HCT116 (cell line): ENCODE data around the gene ENDOD1. TPM values are rescaled to one million over a fixed set of nuclear protein-coding genes. Genes with fewer than 3 reads are reported as not detected.

Source experiments
- ATAC-seq: fragments of 200-7000 bp; cut with Tn5 transposase; 2 replicates; pipeline ENCODE4 v1.9.1; 2020; ENCODE audit warnings: mild to moderate bottlenecking, moderate library complexity
- BruUV-seq: library from RNA; stranded (reverse); fragments of 400-500 nt; replicated peaks from 2 replicates; lab custom pipeline; 2021; lab: Mats Ljungman, UMichigan
- CTCF ChIA-PET: fragments of 300-600 bp; sonication (Branson Sonifier 250); formaldehyde crosslinking; loops from one replicate; lab custom pipeline; 2021; ENCODE audit warnings: antibody characterized with exemption; lab: Charles Lee
- POLR2A ChIA-PET: fragments of 300-600, 350-600 bp; sonication (Branson Sonifier 250); formaldehyde crosslinking; loops from one replicate; lab custom pipeline; 2021; ENCODE audit warnings: antibody characterized with exemption; lab: Charles Lee
- RAD21 ChIA-PET, 2 experiments: fragments of 300-600 bp; sonication (Branson Sonifier 250); formaldehyde crosslinking; loops; one replicate each; lab custom pipeline; 2023; ENCODE audit warnings: low total read pairs in 2 of 2; ENCODE audit not compliant: uncharacterized antibody in 2 of 2, unreplicated experiment in 2 of 2, low non-redundant PET in 1 of 2; lab: Charles Lee
- DNase-seq: peaks from one replicate; pipeline ENCODE4 v3.0.0-alpha.2; 2010; ENCODE audit warnings: low read depth, low spot score
- H2AFZ ChIP-seq: fragments of 200-600 bp; shearing (Covaris generic), sonication (generic); 2 replicates; pipeline ENCODE4 v1.6.1; 2017; ENCODE audit warnings: low read depth, mixed run types, mixed read lengths, antibody characterized with exemption, low read length; ENCODE audit not compliant: poor library complexity, severe bottlenecking
- H3K27ac ChIP-seq: 2 replicates; pipeline ENCODE4 v1.5.1; 2012; ENCODE audit warnings: low read depth, low read length
- H3K27me3 ChIP-seq: fragments of 200-600 bp; sonication (generic); 2 replicates; pipeline ENCODE4 v1.6.1; 2016; ENCODE audit warnings: mixed run types, low read length, mixed read lengths; ENCODE audit not compliant: insufficient read depth
- H3K36me3 ChIP-seq, 2 experiments: fragments of 200-500 bp in 1 of 2; fragments of 200-600 bp in 1 of 2; sonication (Bioruptor generic) in 1 of 2; sonication (generic) in 1 of 2; 2 replicates each; pipeline versions ENCODE4 v1.5.1 to v1.6.1; 2014 to 2016; ENCODE audit warnings: low read length in 2 of 2, inconsistent platforms in 1 of 2, mixed read lengths in 1 of 2, mixed run types in 1 of 2; ENCODE audit not compliant: insufficient read depth in 2 of 2, control insufficient read depth in 1 of 2
- H3K4me1 ChIP-seq, 2 experiments: fragments of 200-600 bp in 1 of 2; sonication (generic) in 1 of 2; 2 replicates each; pipeline versions ENCODE4 v1.5.1 to v1.6.1; 2012 to 2017; ENCODE audit warnings: low read length in 2 of 2, inconsistent platforms in 1 of 2, mild to moderate bottlenecking in 1 of 2, mixed read lengths in 1 of 2, mixed run types in 1 of 2, moderate library complexity in 1 of 2; ENCODE audit not compliant: insufficient read depth in 2 of 2, control insufficient read depth in 1 of 2
- H3K4me2 ChIP-seq: fragments of 200-600 bp; sonication (generic); 2 replicates; pipeline ENCODE4 v1.6.1; 2017; ENCODE audit warnings: mixed run types, low read length, mixed read lengths
- H3K4me3 ChIP-seq, 2 experiments: fragments of 200-600 bp in 1 of 2; sonication (generic) in 1 of 2; replicated peaks in 1 of 2; 2 replicates each; pipeline ENCODE4 v1.5.1; 2011 to 2016; ENCODE audit warnings: low read length in 2 of 2, control low read depth in 1 of 2, low read depth in 1 of 2, mild to moderate bottlenecking in 1 of 2, mixed read lengths in 1 of 2, mixed run types in 1 of 2
- H3K79me2 ChIP-seq: fragments of 200-600 bp; sonication (generic); 2 replicates; pipeline ENCODE4 v1.6.1; 2017; ENCODE audit warnings: mild to moderate bottlenecking, mixed run types, low read length, moderate library complexity, mixed read lengths; ENCODE audit not compliant: insufficient read depth
- H3K9ac ChIP-seq: fragments of 200-600 bp; sonication (generic); 2 replicates; pipeline ENCODE4 v1.6.1; 2016; ENCODE audit warnings: low read length, mixed read lengths
- H3K9me2 ChIP-seq: fragments of 200-600 bp; sonication (generic), shearing (Covaris generic); 2 replicates; pipeline ENCODE4 v1.6.1; 2017; ENCODE audit warnings: mixed run types, mild to moderate bottlenecking, moderate library complexity; ENCODE audit not compliant: insufficient read depth
- H3K9me3 ChIP-seq, 2 experiments: fragments of 200-500 bp in 1 of 2; fragments of 200-600 bp in 1 of 2; sonication (Bioruptor generic) in 1 of 2; sonication (generic) in 1 of 2; 2 replicates each; pipeline ENCODE4 v1.6.1; 2014 to 2017; ENCODE audit warnings: low read length in 2 of 2, mixed read lengths in 2 of 2, inconsistent platforms in 1 of 2, low read depth in 1 of 2, mild to moderate bottlenecking in 1 of 2, mixed run types in 1 of 2, moderate library complexity in 1 of 2; ENCODE audit not compliant: control insufficient read depth in 1 of 2, insufficient read depth in 1 of 2
- H4K20me1 ChIP-seq: fragments of 200-600 bp; sonication (generic), shearing (Covaris generic); 2 replicates; pipeline ENCODE4 v1.6.1; 2017; ENCODE audit warnings: mixed run types, mild to moderate bottlenecking, moderate library complexity; ENCODE audit not compliant: insufficient read depth
- ATF3 ChIP-seq: IDR thresholded peaks from 2 replicates; pipeline ENCODE4 v1.6.1; 2012
- CEBPB ChIP-seq: IDR thresholded peaks from 2 replicates; pipeline ENCODE4 v1.6.1; 2012; ENCODE audit warnings: low read depth
- CTCF ChIP-seq, 3 experiments: fragments of 200-600 bp in 1 of 3; sonication (generic) in 1 of 3; IDR thresholded peaks in 2 of 3; conservative IDR thresholded peaks in 1 of 3; 2 replicates each; pipeline ENCODE4 v1.5.1; 2012 to 2017; ENCODE audit warnings: low read depth in 2 of 3, low read length in 2 of 3, antibody characterized with exemption in 1 of 3, borderline replicate concordance in 1 of 3, control low read depth in 1 of 3, mild to moderate bottlenecking in 1 of 3, mixed read lengths in 1 of 3, mixed run types in 1 of 3, moderate library complexity in 1 of 3; ENCODE audit not compliant: insufficient read depth in 1 of 3
- EZH2 ChIP-seq: fragments of 200-600 bp; sonication (generic); IDR thresholded peaks from 2 replicates; pipeline ENCODE4 v1.6.1; 2017; ENCODE audit warnings: antibody characterized with exemption, mixed run types
- FOSL1 ChIP-seq: IDR thresholded peaks from 2 replicates; pipeline ENCODE4 v1.6.1; 2012; ENCODE audit warnings: low read depth
- JUND ChIP-seq: IDR thresholded peaks from 2 replicates; pipeline ENCODE4 v1.6.1; 2012
- POLR2AphosphoS5 ChIP-seq: IDR thresholded peaks from 2 replicates; pipeline ENCODE4 v1.6.1; 2011; ENCODE audit warnings: mild to moderate bottlenecking, low read depth, low read length, moderate library complexity
- RAD21 ChIP-seq: IDR thresholded peaks from 2 replicates; pipeline ENCODE4 v1.6.1; 2012; ENCODE audit warnings: low read depth, mild to moderate bottlenecking
- REST ChIP-seq: IDR thresholded peaks from 2 replicates; pipeline ENCODE4 v1.6.1; 2012; ENCODE audit warnings: low read depth
- YY1 ChIP-seq: IDR thresholded peaks from 2 replicates; pipeline ENCODE4 v1.6.1; 2011; ENCODE audit warnings: low read length, low read depth, moderate library complexity, mild to moderate bottlenecking; ENCODE audit not compliant: insufficient replicate concordance; ENCODE audit errors: extremely low read depth
- ZNF274 ChIP-seq: fragments of 200-500 bp; sonication (Bioruptor generic); IDR thresholded peaks from 2 replicates; pipeline ENCODE4 v1.6.1; 2014; ENCODE audit warnings: mild to moderate bottlenecking, low read depth, low read length, inconsistent platforms
- intact Hi-C: fragments of 100-400 bp; cut with micrococcal nuclease; formaldehyde crosslinking; loops from 2 replicates; pipeline ENCODE4 v1.10.0; 2022
- total RNA-seq: library from RNA; stranded (reverse); gene quantifications from one replicate; pipeline ENCODE4 v1.2.1, GENCODE V29; 2021; ENCODE audit not compliant: unreplicated experiment

Gene ENDOD1
- total RNA-seq, 1 experiment from 2014 or later, result 33.6 TPM

- TF ChIP-seq REST (no peak), EZH2 (no peak)
These were observed 12.7 kb upstream of the ENDOD1 start (continued) for GRCh38 chr11:95076981-95077380.

GRCh38 chr11:95078526-95078925, 11.1 kb upstream of the ENDOD1 start:
- POLR2A ChIA-PET, result interaction anchor here (1.0 kb wide), 1 partner anchor 12 kb away, joined by 4 read pairs; the partner anchor contains the start of gene SRSF8
- DNase-seq, result no peak
- no peak overlapping the region for H3K4me2 ChIP-seq
- peaks cover 19 to 30% of the 10 kb centered on the region in 2 experiments for H3K4me1 ChIP-seq
- H3K9ac ChIP-seq, result no peak overlapping the region
- intact Hi-C loops, result no loop called here
- H3K9me2 ChIP-seq, result no peaks in the 10 kb centered on the region
- no peaks in the 10 kb centered on the region for H4K20me1 ChIP-seq
- H3K27me3 ChIP-seq, result no peaks in the 10 kb centered on the region; the same call in 1 of the 2 replicates
- no peaks in the 10 kb centered on the region for H3K36me3 ChIP-seq
- CTCF ChIA-PET, result no interaction called here
- RAD21 ChIA-PET, result no interaction called here
- ATAC-seq, result no peak
- no peaks in the 10 kb centered on the region for H3K79me2 ChIP-seq
- TF ChIP-seq JUND (no peak), CEBPB (no peak), RAD21 (no peak), CTCF (IDR thresholded peaks at IDR 0.05 in 2 of 3, conservative IDR thresholded peaks at IDR 0.05 in 1 of 3; ENCODE audit: borderline replicate concordance in 1 of 3, insufficient read depth in 1 of 3, low read depth in 2 of 3, low read length in 2 of 3) (no peak), ZNF274 (no peak), YY1 (no peak), POLR2AphosphoS5 (no peak), ATF3 (no peak), FOSL1 (no peak)
- no peak overlapping the region for H3K4me3 ChIP-seq
- H3K9me3 ChIP-seq, result no peaks in the 10 kb centered on the region
- BruUV-seq, result no TSS peak
- no peak overlapping the region for H3K27ac ChIP-seq
- H2AFZ ChIP-seq, result no peak overlapping the region
